Measurements from ENCODE around the gene PARD3.

DNA sequence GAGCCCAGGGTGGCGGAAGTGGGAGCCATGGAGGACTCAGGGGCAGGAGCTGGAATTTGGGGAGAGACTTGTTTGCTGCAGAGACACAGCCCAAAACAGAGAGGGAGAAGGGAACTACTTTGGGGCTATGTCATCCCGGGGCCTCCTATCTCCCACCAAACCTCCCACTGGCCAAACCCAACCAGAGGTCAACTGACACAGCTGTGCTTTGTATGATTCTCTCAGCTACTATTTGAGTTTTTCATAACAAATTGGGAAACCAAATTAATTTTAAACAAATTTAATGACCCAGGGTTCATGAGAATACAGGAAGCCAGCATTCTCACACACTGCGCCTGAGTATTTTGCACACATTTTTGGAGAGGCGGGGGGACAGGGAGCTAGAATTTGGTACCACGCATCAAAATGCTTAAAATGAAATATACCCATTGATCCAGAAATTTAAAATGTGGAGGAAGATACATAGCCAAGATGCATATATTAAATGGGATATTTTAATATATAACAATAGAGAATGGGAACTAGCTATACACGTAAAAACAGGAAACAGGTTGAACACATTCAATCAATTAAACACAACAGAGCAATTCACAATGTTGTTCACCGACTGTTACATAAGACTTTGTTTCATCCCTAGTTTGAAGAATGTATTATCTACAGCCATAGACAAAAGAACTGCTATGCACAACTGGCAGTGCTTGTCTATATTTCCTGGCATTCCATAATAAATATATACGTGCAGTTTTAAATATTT lies 105.3 kb downstream of the PARD3 start:
- TF ChIP-seq, protein P1, sequence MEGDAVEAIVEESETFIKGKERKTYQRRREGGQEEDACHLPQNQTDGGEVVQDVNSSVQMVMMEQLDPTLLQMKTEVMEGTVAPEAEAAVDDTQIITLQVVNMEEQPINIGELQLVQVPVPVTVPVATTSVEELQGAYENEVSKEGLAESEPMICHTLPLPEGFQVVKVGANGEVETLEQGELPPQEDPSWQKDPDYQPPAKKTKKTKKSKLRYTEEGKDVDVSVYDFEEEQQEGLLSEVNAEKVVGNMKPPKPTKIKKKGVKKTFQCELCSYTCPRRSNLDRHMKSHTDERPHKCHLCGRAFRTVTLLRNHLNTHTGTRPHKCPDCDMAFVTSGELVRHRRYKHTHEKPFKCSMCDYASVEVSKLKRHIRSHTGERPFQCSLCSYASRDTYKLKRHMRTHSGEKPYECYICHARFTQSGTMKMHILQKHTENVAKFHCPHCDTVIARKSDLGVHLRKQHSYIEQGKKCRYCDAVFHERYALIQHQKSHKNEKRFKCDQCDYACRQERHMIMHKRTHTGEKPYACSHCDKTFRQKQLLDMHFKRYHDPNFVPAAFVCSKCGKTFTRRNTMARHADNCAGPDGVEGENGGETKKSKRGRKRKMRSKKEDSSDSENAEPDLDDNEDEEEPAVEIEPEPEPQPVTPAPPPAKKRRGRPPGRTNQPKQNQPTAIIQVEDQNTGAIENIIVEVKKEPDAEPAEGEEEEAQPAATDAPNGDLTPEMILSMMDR (IDR thresholded peaks at IDR 0.05): no peak
- no peak for TF ChIP-seq ELF4 (CRISPR knock-in tag; IDR thresholded peaks at IDR 0.05; ENCODE audit: low read depth)
